Naive thymus-derived CD8-positive, alpha-beta T cell (primary cell): ENCODE measurements around the gene AGAP1. TPM values are rescaled to one million over a fixed set of nuclear protein-coding genes. Genes with fewer than 3 reads are reported as not detected.

Experiments
- ATAC-seq, 2 donors: fragments of 150-1000 bp; cut with Tn5 transposase in 1 of 2; sonication (Bioruptor Pico), chemical (Tn5 transposase) in 1 of 2; 1 replicate in 1 of 2; 2 replicates in 1 of 2; pipeline ENCODE4 v1.10.0; 2021; ENCODE audit warnings: mild to moderate bottlenecking in 2 of 2, moderate library complexity in 2 of 2
- POLR2A ChIA-PET: fragments of 350-600 bp; sonication (Branson Sonifier 250); formaldehyde crosslinking; loops from one replicate; lab custom pipeline; 2021; ENCODE audit warnings: antibody characterized with exemption; lab: Charles Lee
- DNase-seq, 10 donors: peaks; one replicate each; pipeline versions ENCODE4 v3.0.0 to v3.0.0-alpha.2; 2020 to 2022
- H3K27ac Mint-ChIP-seq, 10 donors: one replicate each; pipeline ENCODE4 v1.8.0; 2020 to 2022; ENCODE audit warnings: mild to moderate bottlenecking in 10 of 10, mixed read lengths in 10 of 10, moderate library complexity in 4 of 10, inconsistent platforms in 1 of 10
- H3K27me3 Mint-ChIP-seq, 5 donors: one replicate each; pipeline ENCODE4 v1.8.0; 2021 to 2022; ENCODE audit warnings: mixed read lengths in 5 of 5
- H3K36me3 Mint-ChIP-seq, 3 donors: one replicate each; pipeline ENCODE4 v1.8.0; 2020 to 2022; ENCODE audit warnings: mixed read lengths in 3 of 3, mild to moderate bottlenecking in 2 of 3, inconsistent platforms in 1 of 3
- H3K4me1 Mint-ChIP-seq, 4 donors: one replicate each; pipeline ENCODE4 v1.8.0; 2021 to 2022; ENCODE audit warnings: mixed read lengths in 4 of 4
- H3K4me3 Mint-ChIP-seq, 10 donors: one replicate each; pipeline ENCODE4 v1.8.0; 2020 to 2022; ENCODE audit warnings: mild to moderate bottlenecking in 10 of 10, mixed read lengths in 10 of 10, moderate library complexity in 6 of 10, inconsistent platforms in 1 of 10
- H3K9me3 Mint-ChIP-seq, 9 donors: one replicate each; pipeline ENCODE4 v1.8.0; 2020 to 2022; ENCODE audit warnings: mixed read lengths in 9 of 9, mild to moderate bottlenecking in 3 of 9, inconsistent platforms in 1 of 9, moderate library complexity in 1 of 9
- polyA plus RNA-seq, 3 donors: library from polyadenylated mRNA; unstranded; fragments of 300-500 nt; fragmentation: Illumina TruSeq; gene quantifications; one replicate each; pipeline ENCODE4 v1.2.3, GENCODE V29; 2021
- total RNA-seq, 8 experiments: library from RNA in 2 of 8; stranded (reverse) in 2 of 8; gene quantifications; one replicate each; pipeline ENCODE4 v1.2.3 and lab custom pipeline; 2021 to 2026

Gene AGAP1
- total and polyA plus RNA-seq, 5 experiments from 2014 or later: 0.03 to 0.52 (median 0.29) TPM; not detected in 1

DNA sequence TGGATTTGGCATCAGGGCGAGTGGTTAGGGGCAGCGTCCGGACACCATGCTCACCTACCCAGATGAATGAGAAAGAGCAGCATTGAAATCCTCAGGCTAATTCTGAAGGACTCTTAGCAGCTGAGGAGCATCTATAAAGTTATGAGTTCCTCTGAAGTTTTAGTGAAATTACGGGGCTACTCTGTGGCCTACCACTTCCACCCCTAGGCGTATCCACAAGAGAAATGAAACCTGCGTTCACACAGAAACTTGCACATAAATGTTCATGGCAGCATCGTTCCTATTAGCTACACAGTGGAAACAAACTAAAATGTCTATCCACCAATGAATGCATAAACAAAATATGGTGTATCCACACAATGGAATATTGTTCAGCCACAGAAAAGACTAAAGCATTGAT, 576.4 kb downstream of the AGAP1 start:
- Mint-ChIP-seq H3K36me3 (no peaks in the 10 kb centered on the region), H3K4me3 (no peak overlapping the region), H3K9me3 (peaks cover 0 to 4% (median 0%) of the 10 kb centered on the region in 9 donors), H3K4me1 (peaks cover 0 to 4% (median 0%) of the 10 kb centered on the region in 4 donors), H3K27ac (no peak overlapping the region), H3K27me3 (peaks cover 0 to 8% (median 3%) of the 10 kb centered on the region in 5 donors)
- no peak for ATAC-seq
- POLR2A ChIA-PET: no interaction called here
- DNase-seq: no peak

DNA sequence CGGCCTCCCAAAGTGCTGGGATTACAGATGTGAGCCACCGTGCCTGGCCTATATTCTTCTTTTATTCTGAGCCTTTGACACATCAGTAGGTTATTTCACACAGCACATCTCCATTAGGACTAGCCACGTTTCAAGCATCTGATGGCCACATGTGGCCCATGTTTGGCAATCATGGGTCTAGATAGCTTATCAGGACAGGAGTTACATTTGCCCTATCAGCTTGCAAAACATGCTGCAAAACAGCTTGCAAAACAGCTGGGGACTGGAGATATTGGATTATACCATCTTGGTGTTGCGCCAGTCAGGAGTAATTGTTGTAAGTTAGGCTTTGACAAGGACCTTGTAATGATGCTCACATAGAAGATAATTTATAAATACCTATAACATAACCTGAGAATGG, 579.4 kb downstream of the AGAP1 start:
- Mint-ChIP-seq H3K4me3 (no peak overlapping the region), H3K27me3 (no peaks in the 10 kb centered on the region), H3K9me3 (no peaks in the 10 kb centered on the region), H3K36me3 (no peaks in the 10 kb centered on the region), H3K27ac (no peak overlapping the region), H3K4me1 (peaks cover 0 to 2% (median 0%) of the 10 kb centered on the region in 4 donors)
- DNase-seq: no peak
- POLR2A ChIA-PET: no interaction called here
- ATAC-seq: no peak

DNA sequence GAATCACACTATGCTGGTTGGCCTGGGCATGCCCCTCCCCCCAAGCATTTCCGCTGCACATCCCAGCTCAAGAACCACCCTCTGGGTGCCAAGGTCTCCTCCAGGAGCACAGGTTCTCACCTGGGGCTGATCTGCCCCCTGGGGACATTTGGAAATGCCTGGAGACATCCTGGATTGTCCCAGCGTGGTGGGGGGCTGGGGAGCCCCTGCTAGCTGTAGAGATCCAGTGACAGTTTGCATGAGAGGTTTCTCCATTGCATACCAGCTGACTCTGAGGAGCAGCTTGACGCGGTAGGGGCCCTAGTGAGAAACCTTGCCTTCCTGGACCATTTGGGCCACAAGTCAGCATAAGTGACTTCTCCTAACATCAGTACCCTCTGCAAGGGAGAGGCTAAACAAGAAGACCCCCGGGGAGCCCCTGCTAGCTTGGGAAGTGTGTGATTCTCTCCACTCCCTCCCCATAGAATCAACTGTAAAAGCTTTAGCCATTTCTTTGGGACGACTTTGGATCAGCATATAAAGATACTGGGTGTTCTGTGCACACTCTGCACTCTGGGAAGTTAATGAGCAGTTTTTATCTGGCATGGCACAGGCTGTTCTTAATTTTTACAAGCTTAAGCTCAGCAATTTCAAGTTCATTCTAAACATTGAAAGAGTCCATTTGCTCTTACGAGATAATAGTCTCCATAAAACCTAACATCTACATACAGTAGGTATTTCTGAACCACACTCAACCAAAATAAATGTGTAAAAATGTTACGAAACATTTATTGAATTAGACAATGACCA, 580.2 kb downstream of the AGAP1 start:
- DNase-seq: no peak
- H3K4me1 Mint-ChIP-seq: peaks cover 0 to 2% (median 0%) of the 10 kb centered on the region in 4 donors
- POLR2A ChIA-PET: no interaction called here
- ATAC-seq: no peak
- no peaks in the 10 kb centered on the region for H3K9me3 Mint-ChIP-seq
- peaks cover 0 to 7% (median 0%) of the 10 kb centered on the region in 5 donors for H3K27me3 Mint-ChIP-seq
- H3K27ac Mint-ChIP-seq: no peak overlapping the region
- no peak overlapping the region for H3K4me3 Mint-ChIP-seq
- no peaks in the 10 kb centered on the region for H3K36me3 Mint-ChIP-seq

DNA sequence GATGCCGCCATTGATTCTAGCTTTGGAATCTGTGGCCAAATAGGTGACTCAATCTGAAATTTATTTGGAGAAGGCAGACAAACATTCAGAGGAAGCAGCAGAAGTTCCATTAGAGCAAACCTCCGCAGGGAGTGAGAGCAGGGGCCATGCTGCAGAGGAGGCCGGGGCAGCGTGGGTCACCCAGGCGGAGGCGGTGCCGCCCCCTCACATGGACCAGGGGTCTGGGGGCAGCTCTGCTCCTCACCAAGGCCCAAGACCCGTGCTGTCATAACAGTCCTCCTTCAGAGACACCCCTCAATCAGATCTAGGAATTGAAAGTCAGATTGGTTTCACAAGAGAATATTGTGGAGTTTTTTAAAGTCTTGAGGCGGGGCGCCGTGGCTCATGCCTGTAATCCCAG, 582.0 kb downstream of the AGAP1 start:
- Mint-ChIP-seq H3K9me3 (peaks cover 0 to 1% (median 0%) of the 10 kb centered on the region in 9 donors), H3K36me3 (no peaks in the 10 kb centered on the region), H3K4me1 (peaks cover 0 to 2% (median 0%) of the 10 kb centered on the region in 4 donors), H3K27me3 (peaks cover 0 to 9% (median 0%) of the 10 kb centered on the region in 5 donors), H3K4me3 (no peak overlapping the region), H3K27ac (no peak overlapping the region)
- POLR2A ChIA-PET: no interaction called here
- no peak for ATAC-seq
- DNase-seq: no peak

DNA sequence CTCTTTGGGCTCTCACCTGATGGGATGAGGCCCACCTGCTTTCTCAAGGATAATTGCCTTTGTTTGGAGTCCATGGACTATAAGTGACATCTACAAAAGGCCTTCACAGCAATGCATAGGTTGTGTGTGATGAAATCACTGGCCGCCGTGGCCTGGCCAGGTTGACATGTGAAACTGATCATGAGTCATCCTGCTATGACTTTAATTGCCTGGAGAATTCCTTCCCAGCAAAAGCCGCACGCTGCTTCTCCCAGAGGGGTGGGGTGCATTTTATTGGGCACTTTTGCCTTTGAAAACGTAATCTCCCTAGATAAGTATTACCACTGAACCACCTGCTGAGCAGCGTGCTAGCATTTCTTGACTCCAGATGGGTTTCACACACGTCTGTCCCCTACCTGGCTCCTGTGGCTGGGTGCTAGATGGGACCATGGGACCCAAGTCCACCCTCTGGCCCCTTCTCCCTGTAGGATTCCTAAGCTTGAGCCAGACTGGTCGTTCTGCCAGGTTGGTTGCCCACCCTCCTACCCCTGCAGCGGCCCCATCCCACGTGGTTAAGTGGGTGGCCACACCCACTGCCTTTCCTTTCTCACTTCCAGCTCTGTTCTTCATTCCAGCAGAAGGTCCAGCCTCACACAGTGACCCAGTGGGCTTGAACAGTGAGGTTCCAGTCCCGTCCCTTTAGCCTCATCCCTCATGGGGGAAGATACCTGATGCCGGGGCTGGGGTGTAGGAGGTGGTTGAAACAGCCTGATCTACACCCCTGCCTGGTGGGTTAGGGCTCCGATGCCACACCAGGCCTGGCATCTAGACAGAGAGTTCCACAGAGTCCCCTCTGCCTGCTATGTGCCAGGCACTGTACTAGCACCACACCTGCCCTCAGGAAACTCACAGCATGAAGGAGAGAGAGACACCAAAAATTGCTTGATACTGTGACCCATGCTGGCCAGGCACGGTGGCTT, 584.7 kb downstream of the AGAP1 start:
- ATAC-seq (no peak), DNase-seq (no peak)
- peaks cover 0 to 1% (median 0%) of the 10 kb centered on the region in 9 donors for H3K9me3 Mint-ChIP-seq
- no peak overlapping the region for H3K4me3 Mint-ChIP-seq
- no peaks in the 10 kb centered on the region for H3K4me1 Mint-ChIP-seq
- H3K27ac Mint-ChIP-seq: no peak overlapping the region
- peaks cover 0 to 12% (median under 1%) of the 10 kb centered on the region in 5 donors for H3K27me3 Mint-ChIP-seq
- no peaks in the 10 kb centered on the region for H3K36me3 Mint-ChIP-seq
- POLR2A ChIA-PET: no interaction called here

DNA sequence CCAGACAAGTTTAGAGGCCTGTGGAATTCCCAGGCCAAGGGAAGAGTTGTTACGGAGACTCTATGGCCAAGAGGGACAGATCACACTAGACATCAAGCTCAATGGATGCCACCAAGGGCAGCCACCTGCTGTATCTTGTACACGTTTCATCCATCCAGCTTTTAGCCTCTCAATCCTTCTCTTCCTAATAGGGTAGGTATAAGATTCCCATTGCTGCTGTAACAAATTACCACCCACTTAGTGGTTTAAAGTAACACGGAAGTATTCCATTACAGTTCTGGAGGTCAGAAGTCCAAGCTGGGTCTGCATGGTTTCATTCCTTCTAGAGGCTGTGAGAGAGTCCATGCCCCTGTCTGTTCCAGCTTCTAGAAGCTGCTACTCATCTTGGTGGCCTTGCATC, 586.6 kb downstream of the AGAP1 start:
- Mint-ChIP-seq H3K27ac (no peak overlapping the region), H3K4me1 (no peaks in the 10 kb centered on the region), H3K36me3 (no peaks in the 10 kb centered on the region), H3K9me3 (peaks cover 0 to 1% (median 0%) of the 10 kb centered on the region in 9 donors), H3K4me3 (no peak overlapping the region), H3K27me3 (peaks cover 0 to 12% (median 8%) of the 10 kb centered on the region in 5 donors)
- no peak for ATAC-seq
- DNase-seq: no peak
- POLR2A ChIA-PET: no interaction called here

DNA sequence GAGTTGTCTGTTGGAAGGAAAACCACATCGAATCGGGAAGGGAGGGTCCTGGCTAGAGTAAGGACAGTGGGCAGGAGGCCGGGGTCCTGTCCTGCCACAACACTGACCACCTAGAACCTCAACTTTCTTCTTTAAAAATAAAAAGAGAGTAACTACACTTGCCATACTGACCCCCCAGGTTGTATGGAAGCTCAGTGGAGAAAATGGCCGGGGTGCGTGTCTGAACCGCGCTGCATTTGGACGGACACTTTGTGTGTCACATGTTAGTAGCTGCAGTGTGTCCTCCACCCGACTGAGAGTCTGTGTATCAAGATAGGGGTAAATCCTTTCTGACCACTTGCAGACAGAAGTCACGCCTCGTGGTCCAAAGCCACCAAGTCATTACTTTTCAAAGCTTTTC, 587.3 kb downstream of the AGAP1 start:
- DNase-seq (no peak), ATAC-seq (no peak)
- H3K27me3 Mint-ChIP-seq: peaks cover 0 to 14% (median 8%) of the 10 kb centered on the region in 5 donors
- peaks cover 0 to 1% (median 0%) of the 10 kb centered on the region in 9 donors for H3K9me3 Mint-ChIP-seq
- no peaks in the 10 kb centered on the region for H3K36me3 Mint-ChIP-seq
- POLR2A ChIA-PET: no interaction called here
- no peaks in the 10 kb centered on the region for H3K4me1 Mint-ChIP-seq
- no peak overlapping the region for H3K27ac Mint-ChIP-seq
- no peak overlapping the region for H3K4me3 Mint-ChIP-seq

DNA sequence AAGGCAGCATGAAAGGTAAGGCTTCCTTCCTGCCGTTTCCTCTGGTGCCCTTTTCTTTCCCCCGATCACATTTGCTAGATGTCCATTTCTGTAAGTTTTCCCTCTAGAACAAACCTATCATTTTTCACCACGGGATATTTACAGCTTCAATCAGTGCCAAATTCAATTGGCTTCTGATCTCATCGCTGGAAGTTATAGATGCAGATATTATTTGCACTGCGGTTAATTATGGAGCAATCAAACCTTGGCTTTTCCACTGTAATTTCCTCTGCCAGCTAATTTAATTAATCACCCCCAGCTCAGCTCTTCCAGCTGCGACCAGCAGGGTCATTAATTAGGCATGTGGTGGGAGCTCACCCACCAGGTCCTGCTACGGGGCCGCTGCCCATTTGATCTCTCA, 588.2 kb downstream of the AGAP1 start:
- no peaks in the 10 kb centered on the region for H3K36me3 Mint-ChIP-seq
- ATAC-seq: no peak
- POLR2A ChIA-PET: no interaction called here

DNA sequence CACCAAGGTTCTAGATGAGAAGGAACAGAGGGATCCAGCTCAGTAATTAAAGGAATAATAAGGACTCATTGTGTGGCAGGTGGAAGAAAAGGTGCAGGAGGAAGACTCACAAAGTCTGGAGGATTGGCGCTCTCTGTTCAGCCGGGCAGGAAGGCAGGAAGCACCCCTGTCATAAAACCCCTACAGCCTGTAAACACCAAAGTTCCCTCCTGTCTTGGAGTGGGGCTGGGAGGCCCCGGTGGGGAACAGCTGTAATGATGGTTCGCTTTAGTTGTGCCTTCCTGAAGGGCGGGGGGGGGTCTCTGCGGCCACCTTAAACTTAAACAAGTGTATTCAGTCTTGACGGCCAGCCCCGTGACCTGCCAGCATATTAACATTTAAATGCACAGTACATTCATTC, 590.1 kb downstream of the AGAP1 start:
- Mint-ChIP-seq H3K27me3 (peaks cover 0 to 10% (median 8%) of the 10 kb centered on the region in 5 donors), H3K27ac (no peak overlapping the region), H3K36me3 (no peaks in the 10 kb centered on the region), H3K9me3 (peaks cover 0 to 1% (median 0%) of the 10 kb centered on the region in 9 donors), H3K4me3 (no peak overlapping the region), H3K4me1 (no peaks in the 10 kb centered on the region)
- POLR2A ChIA-PET: no interaction called here
- ATAC-seq (no peak), DNase-seq (no peak)

More for the DNA sequence above, 588.2 kb downstream of the AGAP1 start:
- peaks cover 0 to 14% (median 8%) of the 10 kb centered on the region in 5 donors for H3K27me3 Mint-ChIP-seq
- peaks cover 0 to 1% (median 0%) of the 10 kb centered on the region in 9 donors for H3K9me3 Mint-ChIP-seq
- no peak overlapping the region for H3K4me3 Mint-ChIP-seq
- no peaks in the 10 kb centered on the region for H3K4me1 Mint-ChIP-seq
- H3K27ac Mint-ChIP-seq: no peak overlapping the region
- DNase-seq: no peak

DNA sequence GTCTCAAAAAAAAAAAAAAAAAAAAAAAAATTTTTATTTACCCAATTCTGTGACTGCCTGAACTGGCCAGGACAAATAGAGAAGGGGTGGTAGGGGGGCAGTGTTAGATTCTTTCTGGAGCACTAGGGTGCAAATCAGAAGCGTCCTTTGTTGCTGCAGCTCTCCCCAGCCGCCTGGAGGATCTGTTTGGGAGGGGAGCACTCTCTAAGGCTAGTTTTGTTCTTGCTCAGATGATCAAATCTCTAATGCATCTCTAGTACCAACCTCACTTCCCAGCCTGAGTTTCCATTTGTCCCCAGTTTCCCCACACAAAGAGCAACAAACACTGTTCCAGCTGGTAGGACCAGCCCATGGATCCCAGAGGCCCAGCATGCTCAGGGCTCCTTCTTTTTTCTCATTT, 591.4 kb downstream of the AGAP1 start:
- Mint-ChIP-seq H3K27ac (no peak overlapping the region), H3K9me3 (no peaks in the 10 kb centered on the region), H3K36me3 (no peaks in the 10 kb centered on the region), H3K27me3 (peaks cover 0 to 8% (median 3%) of the 10 kb centered on the region in 5 donors), H3K4me1 (no peaks in the 10 kb centered on the region), H3K4me3 (no peak overlapping the region)
- POLR2A ChIA-PET: no interaction called here
- DNase-seq (no peak), ATAC-seq (no peak)

DNA sequence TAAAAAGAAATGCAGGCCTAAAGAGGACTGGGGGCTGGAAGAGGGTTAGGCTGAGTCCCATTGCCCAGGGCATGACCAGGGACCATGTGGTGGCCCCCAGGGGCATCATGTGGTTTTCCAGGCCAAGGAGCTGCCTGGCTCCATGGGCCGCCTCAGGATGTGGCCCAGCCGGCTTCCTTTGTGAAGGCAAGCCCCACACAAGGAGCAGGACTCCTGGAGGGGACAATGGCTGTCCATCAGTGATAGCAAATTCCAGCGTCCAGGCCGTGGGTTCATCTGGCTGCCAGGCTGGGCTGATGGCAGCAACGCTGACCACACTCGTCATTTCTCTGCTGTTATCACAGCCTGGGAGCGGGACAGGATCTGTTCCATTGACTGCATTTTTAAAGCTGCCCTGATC, 591.8 kb downstream of the AGAP1 start:
- no peaks in the 10 kb centered on the region for H3K36me3 Mint-ChIP-seq
- H3K4me1 Mint-ChIP-seq: no peaks in the 10 kb centered on the region
- no peaks in the 10 kb centered on the region for H3K9me3 Mint-ChIP-seq
- DNase-seq (no peak), ATAC-seq (no peak)
- peaks cover 0 to 8% (median 3%) of the 10 kb centered on the region in 5 donors for H3K27me3 Mint-ChIP-seq
- H3K27ac Mint-ChIP-seq: no peak overlapping the region
- POLR2A ChIA-PET: no interaction called here
- no peak overlapping the region for H3K4me3 Mint-ChIP-seq

DNA sequence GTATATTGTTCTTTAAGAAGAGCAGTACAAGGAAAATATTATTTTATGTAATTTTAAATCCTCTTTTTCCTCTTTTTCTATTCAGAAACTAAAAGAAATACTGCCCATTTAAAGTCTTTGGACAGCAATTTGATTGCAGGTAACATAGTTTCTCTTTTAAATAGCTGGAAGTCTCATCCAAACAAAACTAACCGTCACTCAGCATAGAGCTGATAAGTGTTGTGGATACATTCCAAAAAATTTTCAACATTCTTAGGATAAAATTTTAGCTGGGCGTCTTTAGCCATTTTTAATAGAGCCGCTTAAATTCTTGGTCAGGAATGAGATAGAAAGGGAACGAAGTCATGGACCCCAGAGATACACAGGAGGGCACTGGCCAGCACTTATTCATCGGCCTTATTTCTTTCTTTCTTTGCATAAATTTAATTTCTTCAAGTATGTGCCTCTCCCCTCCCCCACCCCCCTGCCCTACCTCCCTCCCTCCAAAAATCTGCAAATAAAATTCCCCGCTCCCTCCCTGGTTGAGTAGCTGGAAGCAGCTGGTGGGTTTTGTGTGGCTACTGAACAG, 592.6 kb downstream of the AGAP1 start:
- Mint-ChIP-seq H3K27ac (no peak overlapping the region), H3K36me3 (no peaks in the 10 kb centered on the region), H3K4me3 (no peak overlapping the region), H3K4me1 (no peaks in the 10 kb centered on the region), H3K9me3 (no peaks in the 10 kb centered on the region), H3K27me3 (peaks cover 0 to 8% (median 3%) of the 10 kb centered on the region in 5 donors)
- ATAC-seq (no peak), DNase-seq (no peak)
- POLR2A ChIA-PET: no interaction called here
